Activated B cell treated with CpG ODN at 0.5 μM for 24 hours (primary cell): ENCODE data around the gene PPM1B. TPM values are rescaled to one million over a fixed set of nuclear protein-coding genes. Genes with fewer than 3 reads are reported as not detected.

Source experiments
- ATAC-seq: fragments of 200-7000 bp; cut with Tn5 transposase; one replicate; pipeline ENCODE4 v1.10.0; 2021; ENCODE audit warnings: low read depth, mild to moderate bottlenecking, moderate library complexity
- CTCF ChIA-PET: fragments of 350-600 bp; sonication (Branson Sonifier 250); formaldehyde crosslinking; loops from one replicate; lab custom pipeline; 2021; ENCODE audit warnings: antibody characterized with exemption; lab: Charles Lee
- POLR2A ChIA-PET: fragments of 350-600 bp; sonication (Branson Sonifier 250); formaldehyde crosslinking; loops from one replicate; lab custom pipeline; 2021; ENCODE audit warnings: antibody characterized with exemption; lab: Charles Lee
- DNase-seq: peaks from one replicate; pipeline ENCODE4 v3.0.0; 2022
- H3K27ac Mint-ChIP-seq: one replicate; pipeline ENCODE4 v1.8.0; 2020; ENCODE audit warnings: mixed read lengths
- H3K27me3 Mint-ChIP-seq: one replicate; pipeline ENCODE4 v1.8.0; 2021; ENCODE audit warnings: mixed read lengths
- H3K36me3 Mint-ChIP-seq: one replicate; pipeline ENCODE4 v1.8.0; 2021; ENCODE audit warnings: low read depth, mixed read lengths
- H3K4me1 Mint-ChIP-seq: one replicate; pipeline ENCODE4 v1.8.0; 2021; ENCODE audit warnings: mixed read lengths
- H3K4me3 Mint-ChIP-seq: one replicate; pipeline ENCODE4 v1.8.0; 2020; ENCODE audit warnings: mild to moderate bottlenecking, mixed read lengths
- H3K9me3 Mint-ChIP-seq: one replicate; pipeline ENCODE4 v1.8.0; 2020; ENCODE audit warnings: mixed read lengths
- intact Hi-C: fragments of 100-400 bp; cut with micrococcal nuclease; formaldehyde crosslinking; loops from one replicate; pipeline ENCODE4 v1.15.1; 2024
- total RNA-seq: library from RNA; stranded (reverse); gene quantifications from 2 replicates; pipeline ENCODE4 v1.2.3, GENCODE V29; 2022
- TF ChIP-seq, protein P1 (sequence below): fragments of 200-600 bp; IDR thresholded peaks from one replicate; pipeline ENCODE4 v1.8.0; 2022; ENCODE audit warnings: antibody characterized with exemption, mild to moderate bottlenecking

Gene PPM1B
- total RNA-seq, 1 donor from 2014 or later: 55.2 TPM

DNA sequence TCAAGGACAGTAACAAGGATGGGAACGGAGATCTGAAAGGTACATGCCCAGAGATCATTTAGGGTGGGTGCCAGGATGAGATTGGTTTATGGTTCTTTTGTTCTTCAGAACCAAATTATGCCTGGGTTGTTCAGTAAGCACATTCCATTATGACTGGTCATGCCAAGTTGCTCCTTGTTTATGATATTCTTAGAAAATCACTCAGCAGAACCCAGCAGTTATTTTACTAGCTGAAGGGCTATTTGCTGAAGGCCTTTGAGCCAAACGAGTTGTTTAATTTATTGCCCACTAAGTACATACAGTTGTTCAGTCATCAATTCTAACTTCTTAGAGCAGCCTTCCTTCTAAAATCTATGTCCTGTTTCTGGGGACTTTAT lies 107.2 kb downstream of the PPM1B start:
- H3K27me3 Mint-ChIP-seq: peaks cover 2% of the 10 kb centered on the region
- no peak overlapping the region for H3K4me3 Mint-ChIP-seq
- ChIA-PET POLR2A (no interaction called here), CTCF (no interaction called here)
- TF ChIP-seq, protein P1, sequence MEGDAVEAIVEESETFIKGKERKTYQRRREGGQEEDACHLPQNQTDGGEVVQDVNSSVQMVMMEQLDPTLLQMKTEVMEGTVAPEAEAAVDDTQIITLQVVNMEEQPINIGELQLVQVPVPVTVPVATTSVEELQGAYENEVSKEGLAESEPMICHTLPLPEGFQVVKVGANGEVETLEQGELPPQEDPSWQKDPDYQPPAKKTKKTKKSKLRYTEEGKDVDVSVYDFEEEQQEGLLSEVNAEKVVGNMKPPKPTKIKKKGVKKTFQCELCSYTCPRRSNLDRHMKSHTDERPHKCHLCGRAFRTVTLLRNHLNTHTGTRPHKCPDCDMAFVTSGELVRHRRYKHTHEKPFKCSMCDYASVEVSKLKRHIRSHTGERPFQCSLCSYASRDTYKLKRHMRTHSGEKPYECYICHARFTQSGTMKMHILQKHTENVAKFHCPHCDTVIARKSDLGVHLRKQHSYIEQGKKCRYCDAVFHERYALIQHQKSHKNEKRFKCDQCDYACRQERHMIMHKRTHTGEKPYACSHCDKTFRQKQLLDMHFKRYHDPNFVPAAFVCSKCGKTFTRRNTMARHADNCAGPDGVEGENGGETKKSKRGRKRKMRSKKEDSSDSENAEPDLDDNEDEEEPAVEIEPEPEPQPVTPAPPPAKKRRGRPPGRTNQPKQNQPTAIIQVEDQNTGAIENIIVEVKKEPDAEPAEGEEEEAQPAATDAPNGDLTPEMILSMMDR: no peak
- H3K36me3 Mint-ChIP-seq: no peaks in the 10 kb centered on the region
- peaks cover 2% of the 10 kb centered on the region for H3K9me3 Mint-ChIP-seq
- DNase-seq: no peak
- no peaks in the 10 kb centered on the region for H3K4me1 Mint-ChIP-seq
- no peak overlapping the region for H3K27ac Mint-ChIP-seq
- no peak for ATAC-seq
- intact Hi-C loops: no loop called here

DNA sequence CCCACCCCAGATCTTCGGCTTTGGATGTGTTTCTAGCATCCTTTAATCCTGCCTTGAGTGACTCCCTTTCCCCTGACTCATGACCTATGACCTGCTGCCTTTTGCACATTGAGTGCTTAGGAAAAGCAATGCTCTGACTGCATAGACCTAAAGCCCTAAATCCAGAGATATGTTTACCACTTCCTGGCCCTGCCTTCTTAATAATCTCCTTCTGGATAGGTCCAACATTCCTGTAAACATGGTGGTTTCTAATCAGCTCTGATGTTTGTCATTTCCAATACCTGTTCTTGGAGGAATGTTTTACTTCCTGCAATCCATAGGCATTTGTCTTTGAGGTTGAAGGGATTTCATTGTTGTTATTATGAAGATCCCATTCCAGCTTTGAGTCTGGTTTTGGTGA lies 108.9 kb downstream of the PPM1B start:
- ATAC-seq (no peak), DNase-seq (no peak)
- Mint-ChIP-seq H3K4me3 (no peak overlapping the region), H3K36me3 (no peaks in the 10 kb centered on the region), H3K4me1 (no peaks in the 10 kb centered on the region), H3K27ac (no peak overlapping the region), H3K9me3 (peaks cover 2% of the 10 kb centered on the region), H3K27me3 (peaks cover 6% of the 10 kb centered on the region)
- ChIA-PET CTCF (no interaction called here), POLR2A (no interaction called here)
- intact Hi-C loops: no loop called here
- TF ChIP-seq, protein P1: no peak

DNA sequence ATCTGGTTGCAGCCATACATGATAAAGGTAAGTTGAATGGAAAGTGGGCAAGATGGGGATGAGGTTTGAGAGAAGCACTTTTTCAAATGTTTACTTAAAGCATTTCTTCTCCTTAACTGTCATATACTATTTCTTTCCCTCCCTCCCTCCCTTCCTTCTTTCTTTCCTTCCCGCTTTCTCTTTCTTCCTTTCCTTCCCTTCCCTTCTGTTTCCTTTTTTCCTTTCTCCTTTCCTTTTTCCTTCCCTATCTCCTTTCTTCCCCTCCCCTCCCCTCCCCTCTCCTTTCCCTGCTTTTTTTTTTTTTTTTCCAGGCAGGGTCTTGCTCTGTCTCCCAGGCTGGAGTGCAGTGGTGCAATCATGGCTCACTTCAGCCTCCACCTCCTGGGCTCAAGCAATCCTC lies 112.2 kb downstream of the PPM1B start:
- no peaks in the 10 kb centered on the region for H3K36me3 Mint-ChIP-seq
- POLR2A ChIA-PET: no interaction called here
- no peak for ATAC-seq
- no peaks in the 10 kb centered on the region for H3K4me1 Mint-ChIP-seq
- peaks cover 2% of the 10 kb centered on the region for H3K9me3 Mint-ChIP-seq
- DNase-seq: no peak
- intact Hi-C loops: no loop called here
- no peak overlapping the region for H3K4me3 Mint-ChIP-seq
- CTCF ChIA-PET: no interaction called here
- TF ChIP-seq, protein P1: no peak
- H3K27me3 Mint-ChIP-seq: peaks cover 9% of the 10 kb centered on the region
- H3K27ac Mint-ChIP-seq: no peak overlapping the region

Other genes with a start within 250 kb of the PPM1B start
- gene LRPPRC, start 172.9 kb upstream of the PPM1B start, total RNA-seq: 114 and 120 TPM in 2 replicates
- 0.29 and 0.40 TPM in 2 replicates for gene SLC3A1, start 106.6 kb downstream of the PPM1B start, total RNA-seq
- gene PREPL, start 192.6 kb downstream of the PPM1B start, total RNA-seq: 29.2 and 33.3 TPM in 2 replicates
- gene CAMKMT, start 193.1 kb downstream of the PPM1B start, total RNA-seq: 17.4 and 21.2 TPM in 2 replicates